SK-N-SH treated with all-trans-retinoic acid at 6 μM for 48 hours (cell line): ENCODE data around the gene TNS4.
A peak's percentile ranks its signal among the peaks of the same experiment; 100 is the strongest.

Experiments
- ATAC-seq: fragments of 200-7000 bp; cut with Tn5 transposase; 3 replicates; pipeline ENCODE4 v1.9.1; 2020; ENCODE audit warnings: mild to moderate bottlenecking, moderate library complexity
- ARNTL ChIP-seq: fragments of 450-650 bp; formaldehyde crosslinking; IDR thresholded peaks from 2 replicates; pipeline ENCODE4 v1.5.0; 2020; ENCODE audit warnings: low read depth, mild to moderate bottlenecking, moderate library complexity, borderline replicate concordance
- BACH2 ChIP-seq: fragments of 250-450 bp; sonication (Bioruptor Pico); IDR thresholded peaks from 2 replicates; pipeline ENCODE4 v1.9.0; 2021; ENCODE audit warnings: mild to moderate bottlenecking, borderline replicate concordance
- CREB5 ChIP-seq: fragments of 250-450 bp; sonication (Bioruptor Pico); IDR thresholded peaks from 2 replicates; pipeline ENCODE4 v1.5.1; 2020; ENCODE audit warnings: low read depth, mild to moderate bottlenecking, moderate library complexity
- CSDC2 ChIP-seq: fragments of 250-450 bp; sonication (Bioruptor Pico); IDR thresholded peaks from 2 replicates; pipeline ENCODE4 v1.5.0; 2020; ENCODE audit warnings: mild to moderate bottlenecking, moderate library complexity
- CSRNP3 ChIP-seq: fragments of 250-450 bp; sonication (Bioruptor Pico); IDR thresholded peaks from 2 replicates; pipeline ENCODE4 v1.5.1; 2021; ENCODE audit warnings: mild to moderate bottlenecking, moderate library complexity
- ESRRG ChIP-seq: fragments of 250-450 bp; sonication (Bioruptor Pico); IDR thresholded peaks from 2 replicates; pipeline ENCODE4 v1.6.1; 2021; ENCODE audit warnings: mild to moderate bottlenecking
- GLIS3 ChIP-seq: fragments of 250-450 bp; sonication (Bioruptor Pico); IDR thresholded peaks from 2 replicates; pipeline ENCODE4 v1.5.0; 2020; ENCODE audit warnings: mild to moderate bottlenecking, moderate library complexity
- ISL1 ChIP-seq: fragments of 250-450 bp; sonication (Bioruptor Pico); IDR thresholded peaks from 2 replicates; pipeline ENCODE4 v2.1.2; 2022; ENCODE audit warnings: mild to moderate bottlenecking, moderate library complexity
- OSR1 ChIP-seq: fragments of 250-450 bp; sonication (Bioruptor Pico); IDR thresholded peaks from 2 replicates; pipeline ENCODE4 v1.8.0; 2022; ENCODE audit warnings: moderate library complexity, mild to moderate bottlenecking, inconsistent platforms
- PATZ1 ChIP-seq: fragments of 250-450 bp; sonication (Bioruptor Pico); IDR thresholded peaks from 2 replicates; pipeline ENCODE4 v1.8.0; 2020; ENCODE audit warnings: mild to moderate bottlenecking, moderate library complexity, borderline replicate concordance
- POU6F1 ChIP-seq: fragments of 250-450 bp; sonication (Bioruptor Pico); IDR thresholded peaks from 2 replicates; pipeline ENCODE4 v1.8.0; 2021; ENCODE audit warnings: low read depth, mild to moderate bottlenecking, moderate library complexity, borderline replicate concordance
- PPARA ChIP-seq: fragments of 250-450 bp; sonication (Bioruptor Pico); IDR thresholded peaks from 2 replicates; pipeline ENCODE4 v1.5.0; 2020; ENCODE audit warnings: mild to moderate bottlenecking, borderline replicate concordance
- TCF4 ChIP-seq: fragments of 250-450 bp; sonication (Bioruptor Pico); IDR thresholded peaks from 2 replicates; pipeline ENCODE4 v1.8.0; 2021; ENCODE audit warnings: mild to moderate bottlenecking, moderate library complexity, borderline replicate concordance
- TOX ChIP-seq: fragments of 250-450 bp; sonication (Bioruptor Pico); IDR thresholded peaks from 2 replicates; pipeline ENCODE4 v1.8.0; 2021; ENCODE audit warnings: mild to moderate bottlenecking, moderate library complexity, borderline replicate concordance
- ZFP3 ChIP-seq: fragments of 250-450 bp; sonication (Bioruptor Pico); IDR thresholded peaks from 2 replicates; pipeline ENCODE4 v1.5.0; 2020; ENCODE audit warnings: mild to moderate bottlenecking, moderate library complexity
- ZFP30 ChIP-seq: fragments of 450-650 bp; formaldehyde crosslinking; IDR thresholded peaks from 2 replicates; pipeline ENCODE4 v1.5.0; 2022; ENCODE audit warnings: mild to moderate bottlenecking, moderate library complexity
- ZNF565 ChIP-seq: fragments of 450-650 bp; formaldehyde crosslinking; conservative IDR thresholded peaks from 2 replicates; pipeline ENCODE4 v1.5.0; 2020; ENCODE audit warnings: low read depth, mild to moderate bottlenecking, moderate library complexity
- ZNF70 ChIP-seq: fragments of 450-650 bp; formaldehyde crosslinking; IDR thresholded peaks from 2 replicates; pipeline ENCODE4 v1.5.0; 2020; ENCODE audit warnings: mild to moderate bottlenecking, moderate library complexity
- ZNF8 ChIP-seq: fragments of 450-650 bp; formaldehyde crosslinking; IDR thresholded peaks from 2 replicates; pipeline ENCODE4 v1.5.0; 2020; ENCODE audit warnings: mild to moderate bottlenecking, moderate library complexity

The TNS4 gene

GRCh38 chr17:40514013-40514875 lies 12.8 kb upstream of the TNS4 start:
- no peak for ATAC-seq
- TF ChIP-seq GLIS3 (CRISPR knock-in tag): no peak
- TF ChIP-seq CSDC2: no peak
- TF ChIP-seq TCF4 (CRISPR knock-in tag): no peak
- TF ChIP-seq ISL1 (CRISPR knock-in tag): no peak
- TF ChIP-seq PATZ1 (CRISPR knock-in tag): no peak
- TF ChIP-seq ZNF8 (CRISPR knock-in tag): no peak
- TF ChIP-seq OSR1 (CRISPR knock-in tag): no peak
- TF ChIP-seq POU6F1 (CRISPR knock-in tag): no peak
- no peak for TF ChIP-seq ZFP30 (CRISPR knock-in tag)
- TF ChIP-seq ZNF70 (CRISPR knock-in tag): no peak
- TF ChIP-seq PPARA (CRISPR knock-in tag): no peak
- TF ChIP-seq ARNTL (CRISPR knock-in tag): no peak
- no peak for TF ChIP-seq CSRNP3 (CRISPR knock-in tag)
- no peak for TF ChIP-seq ZNF565 (CRISPR knock-in tag)
- TF ChIP-seq BACH2 (CRISPR knock-in tag): no peak

GRCh38 chr17:40511667-40512220 lies 10.3 kb upstream of the TNS4 start:
- TF ChIP-seq GLIS3 (CRISPR knock-in tag) (no peak), PATZ1 (CRISPR knock-in tag) (no peak), ZFP3 (no peak), CSDC2 (no peak), ZFP30 (CRISPR knock-in tag) (no peak), CREB5 (CRISPR knock-in tag) (no peak), BACH2 (CRISPR knock-in tag) (no peak), ZNF565 (CRISPR knock-in tag) (no peak), ESRRG (no peak), POU6F1 (CRISPR knock-in tag) (no peak), TOX (CRISPR knock-in tag) (no peak), TCF4 (CRISPR knock-in tag) (no peak), PPARA (CRISPR knock-in tag) (no peak)
- TF ChIP-seq, all 23 proteins: peak for 0
- peak; percentile 36 for ATAC-seq
